HL-60 (cell line): Measurements from ENCODE around the gene ARMC2.

Experiments used
- DNase-seq, 2 experiments: peaks; one replicate each; pipeline ENCODE4 v3.0.0-alpha.2; 2010 to 2020; ENCODE audit warnings: low read depth in 1 of 2, low spot score in 1 of 2
- H3K27ac ChIP-seq: fragments of 250-450 bp; sonication (Bioruptor Pico); replicated peaks from 2 replicates; pipeline ENCODE4 v1.5.1; 2020; ENCODE audit warnings: mild to moderate bottlenecking, moderate library complexity
- H3K27me3 ChIP-seq: fragments of 250-450 bp; sonication (Bioruptor Pico); 2 replicates; pipeline ENCODE4 v1.5.1; 2021; ENCODE audit warnings: mild to moderate bottlenecking, moderate library complexity; ENCODE audit not compliant: insufficient read depth, poor library complexity, severe bottlenecking
- H3K4me3 ChIP-seq: replicated peaks from 2 replicates; pipeline ENCODE4 v1.5.1; 2011; ENCODE audit warnings: mild to moderate bottlenecking, control low read depth, low read length; ENCODE audit not compliant: insufficient read depth
- CTCF ChIP-seq: IDR thresholded peaks from one replicate; pipeline ENCODE4 v1.5.1; 2011; ENCODE audit warnings: low read length, control low read depth, inconsistent platforms; ENCODE audit not compliant: insufficient read depth
- GABPA ChIP-seq: IDR thresholded peaks from 2 replicates; pipeline ENCODE4 v1.6.1; 2012; ENCODE audit warnings: low read depth
- POLR2AphosphoS5 ChIP-seq: IDR thresholded peaks from 2 replicates; pipeline ENCODE4 v1.6.1; 2012; ENCODE audit warnings: low read depth
- REST ChIP-seq: IDR thresholded peaks from 2 replicates; pipeline ENCODE4 v1.6.1; 2012; ENCODE audit warnings: low read depth; ENCODE audit not compliant: insufficient replicate concordance
- SPI1 ChIP-seq: IDR thresholded peaks from 2 replicates; pipeline ENCODE4 v1.6.1; 2012; ENCODE audit warnings: low read depth, mild to moderate bottlenecking, borderline replicate concordance

The ARMC2 gene

GRCh38 chr6:108895571-108895970 lies 47.3 kb downstream of the ARMC2 start:
- peak in 1 of 2 experiments; percentile 26 for DNase-seq
- Histone ChIP-seq H3K27ac (peak overlapping the region; percentile 68), H3K4me3 (no peak overlapping the region), H3K27me3 (no peaks in the 10 kb centered on the region)
- TF ChIP-seq SPI1 (no peak), REST (no peak), GABPA (no peak)

- Histone ChIP-seq H3K27ac (peak overlapping the region; percentile 68), H3K27me3 (no peaks in the 10 kb centered on the region), H3K4me3 (no peak overlapping the region)
- peak; percentile 41 to 56 for DNase-seq
- no peak for TF ChIP-seq GABPA
- TF ChIP-seq REST: peak; percentile 18
Observed at GRCh38 chr6:108896111-108896661, 48.0 kb downstream of the ARMC2 start.

GRCh38 chr6:108897371-108897770 lies 49.1 kb downstream of the ARMC2 start:
- DNase-seq: no peak
- no peak for TF ChIP-seq GABPA
- TF ChIP-seq CTCF: no peak
- TF ChIP-seq REST: no peak
- no peak for TF ChIP-seq POLR2AphosphoS5
- no peak for TF ChIP-seq SPI1
- Histone ChIP-seq H3K27me3 (no peaks in the 10 kb centered on the region), H3K27ac (no peak overlapping the region), H3K4me3 (no peak overlapping the region)

GRCh38 chr6:108902382-108902792 lies 54.2 kb downstream of the ARMC2 start:
- DNase-seq: no peak
- TF ChIP-seq POLR2AphosphoS5 (no peak), SPI1 (peak; percentile 96), GABPA (0 out of 2 replicates have a peak, but pooled peaks have one; percentile 43), CTCF (no peak)
- H3K27me3 ChIP-seq: no peaks in the 10 kb centered on the region
- H3K27ac ChIP-seq: peak overlapping the region; percentile 74
- H3K4me3 ChIP-seq: no peak overlapping the region
